GM11168 (cell line): ENCODE results near the gene CBFA2T3.
"Not testable (repeated sequence)": the region's sequence is repeated elsewhere in the genome, so short reads cannot be mapped to it uniquely, and the experiment has no call there.

Experiments used
- in situ Hi-C: fragments of 300-500 bp; cut with MboI; formaldehyde crosslinking; loops from one replicate; pipeline ENCODE4 v1.12.0; 2022; ENCODE audit warnings: low sequenced_read_pairs; ENCODE audit not compliant: unreplicated experiment

The CBFA2T3 gene

GRCh38 chr16:88900662-88901052, 76.3 kb downstream of the CBFA2T3 start:
- in situ Hi-C loops: no loop called here

- in situ Hi-C loops: no loop called here
These were observed 76.9 kb downstream of the CBFA2T3 start for GRCh38 chr16:88899901-88900661.

- in situ Hi-C loops: no loop called here
These were observed 79.1 kb downstream of the CBFA2T3 start for GRCh38 chr16:88897696-88898425.

GRCh38 chr16:88896238-88897070, 80.6 kb downstream of the CBFA2T3 start:
- in situ Hi-C loops: no loop called here

GRCh38 chr16:88895335-88895734, 81.7 kb downstream of the CBFA2T3 start:
- in situ Hi-C loops: no loop called here

- in situ Hi-C loops: no loop called here
These were observed 82.2 kb downstream of the CBFA2T3 start for GRCh38 chr16:88894681-88895300.

- in situ Hi-C loops: not testable (repeated sequence)
These were observed 82.7 kb downstream of the CBFA2T3 start for GRCh38 chr16:88894266-88894665.

- in situ Hi-C loops: no loop called here
These were observed 83.7 kb downstream of the CBFA2T3 start for GRCh38 chr16:88893127-88893968.

GRCh38 chr16:88892065-88892464, 84.9 kb downstream of the CBFA2T3 start:
- in situ Hi-C loops: no loop called here

- in situ Hi-C loops: no loop called here
These were observed 85.9 kb downstream of the CBFA2T3 start for GRCh38 chr16:88891083-88891482.

- in situ Hi-C loops: not testable (repeated sequence)
These were observed 87.2 kb downstream of the CBFA2T3 start for GRCh38 chr16:88889702-88890352.

GRCh38 chr16:88888461-88889387, 88.3 kb downstream of the CBFA2T3 start:
- in situ Hi-C loops: no loop called here

GRCh38 chr16:88888057-88888456, 89.0 kb downstream of the CBFA2T3 start:
- in situ Hi-C loops: no loop called here

- in situ Hi-C loops: no loop called here
These were observed 90.0 kb downstream of the CBFA2T3 start for GRCh38 chr16:88886845-88887521.

- in situ Hi-C loops: no loop called here
These were observed 90.6 kb downstream of the CBFA2T3 start for GRCh38 chr16:88886420-88886844.

- in situ Hi-C loops: no loop called here
These were observed 91.2 kb downstream of the CBFA2T3 start for GRCh38 chr16:88885693-88886280.
